C4-2B (cell line): ENCODE data around the gene GIT2.
A peak's percentile ranks its signal among the peaks of the same experiment; 100 is the strongest.
"Not testable (repeated sequence)": the region's sequence is repeated elsewhere in the genome, so short reads cannot be mapped to it uniquely, and the experiment has no call there.

Experiments
- H3K27ac ChIP-seq: fragments of 450-650 bp; 2 replicates; pipeline ENCODE4 v1.5.1; 2017
- CTCF ChIP-seq: fragments of 450-650 bp; conservative IDR thresholded peaks from 2 replicates; pipeline ENCODE4 v1.5.1; 2017; ENCODE audit warnings: mild to moderate bottlenecking
- ZFX ChIP-seq: fragments of 450-650 bp; IDR thresholded peaks from 2 replicates; pipeline ENCODE4 v1.6.1; 2017

The GIT2 gene

GRCh38 chr12:110012659-110013058, 16.5 kb upstream of the GIT2 start:
- H3K27ac ChIP-seq: no peak overlapping the region
- no peak for TF ChIP-seq ZFX
- no peak for TF ChIP-seq CTCF

- TF ChIP-seq CTCF: no peak
- TF ChIP-seq ZFX: no peak
- no peak overlapping the region for H3K27ac ChIP-seq
Measured at GRCh38 chr12:110012137-110012536, 16.0 kb upstream of the GIT2 start.

- no peak for TF ChIP-seq ZFX
- H3K27ac ChIP-seq: no peak overlapping the region
Measured at GRCh38 chr12:110010853-110011723, 14.9 kb upstream of the GIT2 start.

GRCh38 chr12:110008681-110009398, 12.7 kb upstream of the GIT2 start:
- not testable (repeated sequence) for H3K27ac ChIP-seq

GRCh38 chr12:110007881-110008280, 11.7 kb upstream of the GIT2 start:
- no peak overlapping the region for H3K27ac ChIP-seq
- no peak for TF ChIP-seq ZFX
- no peak for TF ChIP-seq CTCF

- H3K27ac ChIP-seq: no peak overlapping the region
- TF ChIP-seq CTCF (no peak), ZFX (no peak)
Measured at GRCh38 chr12:110006115-110006514, 9.9 kb upstream of the GIT2 start.

- H3K27ac ChIP-seq: peak overlapping the region; percentile 40
- no peak for TF ChIP-seq CTCF
Measured at GRCh38 chr12:110005319-110005973, 9.3 kb upstream of the GIT2 start.

- TF ChIP-seq CTCF (no peak), ZFX (no peak)
Measured at GRCh38 chr12:110004598-110004997, 8.4 kb upstream of the GIT2 start.

More at GRCh38 chr12:110004598-110004997, 8.4 kb upstream of the GIT2 start:
- peak overlapping the region; percentile 76 for H3K27ac ChIP-seq
